PC-3 (cell line): Measurements from ENCODE around the gene SERAC1. TPM values are rescaled to one million over a fixed set of nuclear protein-coding genes. Genes with fewer than 3 reads are reported as not detected.
"Not testable (repeated sequence)": the region's sequence is repeated elsewhere in the genome, so short reads cannot be mapped to it uniquely, and the experiment has no call there.

Source experiments
- ATAC-seq: fragments of 200-7000 bp; cut with Tn5 transposase; 2 replicates; pipeline ENCODE4 v1.9.1; 2020; ENCODE audit warnings: mild to moderate bottlenecking, moderate library complexity
- BruUV-seq: library from RNA; stranded (reverse); fragments of 400-500 nt; replicated peaks from 2 replicates; lab custom pipeline; 2021; lab: Mats Ljungman, UMichigan
- CTCF ChIA-PET: fragments of 300-600 bp; sonication (Branson Sonifier 250); formaldehyde crosslinking; loops from one replicate; lab custom pipeline; 2022; ENCODE audit warnings: antibody characterized with exemption; lab: Charles Lee
- POLR2A ChIA-PET: fragments of 300-600 bp; sonication (Branson Sonifier 250); formaldehyde crosslinking; loops from one replicate; lab custom pipeline; 2022; ENCODE audit warnings: antibody characterized with exemption; ENCODE audit not compliant: unreplicated experiment; lab: Charles Lee
- DNase-seq: peaks from one replicate; pipeline ENCODE4 v3.0.0-alpha.2; 2015
- H2AFZ ChIP-seq: fragments of 300-600 bp; sonication (generic); 2 replicates; pipeline ENCODE4 v1.6.0; 2016; ENCODE audit warnings: antibody characterized with exemption, low read length
- H3F3A ChIP-seq: fragments of 300-600 bp; sonication (generic); one replicate; pipeline ENCODE4 v1.6.0; 2017; ENCODE audit warnings: antibody characterized with exemption, low read length, control low read depth, mild to moderate bottlenecking; ENCODE audit not compliant: unreplicated experiment
- H3K27ac ChIP-seq: fragments of 300-600 bp; sonication (generic); 2 replicates; pipeline ENCODE4 v1.5.1; 2016; ENCODE audit warnings: mild to moderate bottlenecking, low read length
- H3K27me3 ChIP-seq: fragments of 300-600 bp; sonication (generic); 2 replicates; pipeline ENCODE4 v1.6.1; 2016; ENCODE audit warnings: low read length, mixed read lengths
- H3K36me3 ChIP-seq: fragments of 300-600 bp; sonication (generic); 2 replicates; pipeline ENCODE4 v1.6.1; 2016; ENCODE audit warnings: low read depth, mixed run types, low read length, mixed read lengths
- H3K4me1 ChIP-seq: fragments of 300-600 bp; sonication (generic); 2 replicates; pipeline ENCODE4 v1.5.1; 2016; ENCODE audit warnings: low read length; ENCODE audit not compliant: insufficient read depth
- H3K4me2 ChIP-seq: fragments of 300-600 bp; sonication (generic); 2 replicates; pipeline ENCODE4 v1.6.0; 2016; ENCODE audit warnings: low read length
- H3K4me3 ChIP-seq: fragments of 300-600 bp; sonication (generic); 2 replicates; pipeline ENCODE4 v1.5.1; 2016; ENCODE audit warnings: mild to moderate bottlenecking, low read length, mixed read lengths
- H3K79me2 ChIP-seq: fragments of 300-600 bp; sonication (generic); 2 replicates; pipeline ENCODE4 v1.6.1; 2017; ENCODE audit warnings: low read length, mixed read lengths
- H3K9ac ChIP-seq: fragments of 300-600 bp; sonication (generic); 2 replicates; pipeline ENCODE4 v1.6.0; 2016; ENCODE audit warnings: mild to moderate bottlenecking, low read length
- H3K9me2 ChIP-seq: fragments of 300-600 bp; sonication (generic); replicated peaks from 2 replicates; pipeline ENCODE4 v1.6.1; 2016; ENCODE audit warnings: mixed run types, low read length, mixed read lengths
- H3K9me3 ChIP-seq: fragments of 300-600 bp; sonication (generic); 2 replicates; pipeline ENCODE4 v1.6.1; 2016; ENCODE audit warnings: low read length, mixed read lengths
- H4K20me1 ChIP-seq: fragments of 300-600 bp; sonication (generic); 2 replicates; pipeline ENCODE4 v1.6.1; 2016; ENCODE audit warnings: low read length, mixed read lengths
- CTCF ChIP-seq: fragments of 300-600 bp; sonication (generic); conservative IDR thresholded peaks from 2 replicates; pipeline ENCODE4 v1.5.1; 2017; ENCODE audit warnings: antibody characterized with exemption, low read depth, mild to moderate bottlenecking, low read length
- EZH2 ChIP-seq: fragments of 300-600 bp; sonication (generic); IDR thresholded peaks from one replicate; pipeline ENCODE4 v1.6.1; 2017; ENCODE audit warnings: antibody characterized with exemption, mild to moderate bottlenecking, low read length; ENCODE audit not compliant: unreplicated experiment
- EZH2phosphoT487 ChIP-seq: fragments of 300-600 bp; sonication (generic); IDR thresholded peaks from 2 replicates; pipeline ENCODE4 v1.6.1; 2018; ENCODE audit warnings: mild to moderate bottlenecking, antibody characterized with exemption, low read length, borderline replicate concordance
- intact Hi-C: fragments of 100-400 bp; cut with micrococcal nuclease; formaldehyde crosslinking; loops from 2 replicates; pipeline ENCODE4 v1.9.0; 2023
- total RNA-seq: library from RNA; depleted of rRNA; stranded (reverse); fragments of >200 nt; gene quantifications from 2 replicates; pipeline ENCODE4 v1.2.3, GENCODE V29; 2014

The SERAC1 gene
- total RNA-seq, 1 experiment from 2014 or later = 3.9 TPM

GRCh38 chr6:158177712-158178111 lies 9.7 kb upstream of the SERAC1 start:
- H3K79me2 ChIP-seq, H4K20me1 ChIP-seq, H3K4me3 ChIP-seq, H3K9ac ChIP-seq, H3K36me3 ChIP-seq, intact Hi-C loops, H3K27me3 ChIP-seq, BruUV-seq, H3F3A ChIP-seq, H3K9me2 ChIP-seq, H2AFZ ChIP-seq, ATAC-seq, H3K4me2 ChIP-seq, H3K27ac ChIP-seq, DNase-seq, CTCF ChIA-PET, H3K9me3 ChIP-seq, POLR2A ChIA-PET: not testable (repeated sequence)
- H3K4me1 ChIP-seq = peaks cover 11% of the 10 kb centered on the region

GRCh38 chr6:158175111-158175510 lies 7.0 kb upstream of the SERAC1 start:
- Histone ChIP-seq H3K9me2 (no peaks in the 10 kb centered on the region), H3F3A (no peaks in the 10 kb centered on the region), H3K9ac (no peak overlapping the region), H3K9me3 (no peaks in the 10 kb centered on the region), H3K4me1 (peaks cover 25% of the 10 kb centered on the region), H3K36me3 (no peaks in the 10 kb centered on the region), H3K27ac (no peak overlapping the region), H2AFZ (no peak overlapping the region), H4K20me1 (no peaks in the 10 kb centered on the region), H3K79me2 (no peaks in the 10 kb centered on the region), H3K27me3 (no peaks in the 10 kb centered on the region), H3K4me2 (no peak overlapping the region), H3K4me3 (no peak overlapping the region)
- ChIA-PET POLR2A (no interaction called here), CTCF (no interaction called here)
- no TSS peak for BruUV-seq
- no peak for DNase-seq
- ATAC-seq = no peak
- no peak for TF ChIP-seq EZH2
- no peak for TF ChIP-seq EZH2phosphoT487
- no peak for TF ChIP-seq CTCF
- intact Hi-C loops = no loop called here

- no peaks in the 10 kb centered on the region for H3F3A ChIP-seq
- H3K4me1 ChIP-seq = peaks cover 29% of the 10 kb centered on the region
- H3K9me2 ChIP-seq = no peaks in the 10 kb centered on the region
- BruUV-seq = no TSS peak
- H3K9ac ChIP-seq = no peak overlapping the region
- ChIA-PET POLR2A (no interaction called here), CTCF (no interaction called here)
- TF ChIP-seq EZH2 (no peak), EZH2phosphoT487 (no peak), CTCF (no peak)
- peak; percentile 64 for DNase-seq
- no peak overlapping the region for H3K4me3 ChIP-seq
- no peaks in the 10 kb centered on the region for H3K36me3 ChIP-seq
- 0 out of 2 replicates have a peak overlapping the region, but pooled peaks have one; percentile 6 for H3K4me2 ChIP-seq
- ATAC-seq = peak; percentile 75
- no peaks in the 10 kb centered on the region for H3K27me3 ChIP-seq
- no peak overlapping the region for H2AFZ ChIP-seq
- no peaks in the 10 kb centered on the region for H3K79me2 ChIP-seq
- no peak overlapping the region for H3K27ac ChIP-seq
- intact Hi-C loops = no loop called here
- no peaks in the 10 kb centered on the region for H4K20me1 ChIP-seq
- H3K9me3 ChIP-seq = no peaks in the 10 kb centered on the region
Observed at GRCh38 chr6:158174514-158174913, 6.5 kb upstream of the SERAC1 start.
